Mammary epithelial cell (primary cell): ENCODE data around the gene AGR3.

Experiments
- EZH2 ChIP-seq: IDR thresholded peaks from 2 replicates; pipeline ENCODE4 v1.6.1; 2012; ENCODE audit warnings: low read length, inconsistent platforms, borderline replicate concordance
- TF ChIP-seq, protein P1 (sequence below), 2 donors: IDR thresholded peaks in 1 of 2; conservative IDR thresholded peaks in 1 of 2; 2 replicates each; pipeline ENCODE4 v1.5.1; 2011 to 2012; ENCODE audit warnings: inconsistent platforms in 2 of 2, low read length in 2 of 2, mild to moderate bottlenecking in 2 of 2, control low read depth in 1 of 2, low read depth in 1 of 2; ENCODE audit not compliant: insufficient read depth in 1 of 2; ENCODE audit errors: extremely low read depth in 1 of 2

DNA sequence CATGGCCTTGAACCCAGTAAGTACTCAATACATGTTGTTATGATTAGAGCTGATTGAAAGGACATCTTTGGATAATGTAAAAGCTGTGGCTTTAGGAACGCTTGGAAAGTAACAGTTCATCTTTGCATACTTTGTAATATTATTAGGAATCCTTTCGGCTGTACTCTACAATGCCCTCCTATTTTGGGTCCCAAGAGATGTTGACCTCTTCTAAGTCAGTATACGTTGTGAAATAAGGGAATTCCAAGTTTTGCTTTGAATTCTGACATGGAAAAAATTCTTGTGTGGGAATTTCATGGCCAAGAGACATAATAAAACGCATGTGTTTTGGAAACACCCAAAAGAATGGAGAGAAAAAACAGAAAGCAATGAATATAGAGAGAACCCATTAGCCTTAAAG, 7.7 kb downstream of the AGR3 start:
- TF ChIP-seq, protein P1, sequence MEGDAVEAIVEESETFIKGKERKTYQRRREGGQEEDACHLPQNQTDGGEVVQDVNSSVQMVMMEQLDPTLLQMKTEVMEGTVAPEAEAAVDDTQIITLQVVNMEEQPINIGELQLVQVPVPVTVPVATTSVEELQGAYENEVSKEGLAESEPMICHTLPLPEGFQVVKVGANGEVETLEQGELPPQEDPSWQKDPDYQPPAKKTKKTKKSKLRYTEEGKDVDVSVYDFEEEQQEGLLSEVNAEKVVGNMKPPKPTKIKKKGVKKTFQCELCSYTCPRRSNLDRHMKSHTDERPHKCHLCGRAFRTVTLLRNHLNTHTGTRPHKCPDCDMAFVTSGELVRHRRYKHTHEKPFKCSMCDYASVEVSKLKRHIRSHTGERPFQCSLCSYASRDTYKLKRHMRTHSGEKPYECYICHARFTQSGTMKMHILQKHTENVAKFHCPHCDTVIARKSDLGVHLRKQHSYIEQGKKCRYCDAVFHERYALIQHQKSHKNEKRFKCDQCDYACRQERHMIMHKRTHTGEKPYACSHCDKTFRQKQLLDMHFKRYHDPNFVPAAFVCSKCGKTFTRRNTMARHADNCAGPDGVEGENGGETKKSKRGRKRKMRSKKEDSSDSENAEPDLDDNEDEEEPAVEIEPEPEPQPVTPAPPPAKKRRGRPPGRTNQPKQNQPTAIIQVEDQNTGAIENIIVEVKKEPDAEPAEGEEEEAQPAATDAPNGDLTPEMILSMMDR (conservative IDR thresholded peaks at IDR 0.05 in 1 of 2, IDR thresholded peaks at IDR 0.05 in 1 of 2; ENCODE audit: extremely low read depth in 1 of 2, insufficient read depth in 1 of 2, low read depth in 1 of 2, low read length in 2 of 2): no peak
- no peak for TF ChIP-seq EZH2
